ENCODE results near the gene FOLR3.
"Not testable (repeated sequence)": the region's sequence is repeated elsewhere in the genome, so short reads cannot be mapped to it uniquely, and the experiment has no call there.

Gene FOLR3

GRCh38 chr11:72169046-72169555 is 33.6 kb downstream of the FOLR3 start:
- not testable (repeated sequence) for DNase-seq

DNA sequence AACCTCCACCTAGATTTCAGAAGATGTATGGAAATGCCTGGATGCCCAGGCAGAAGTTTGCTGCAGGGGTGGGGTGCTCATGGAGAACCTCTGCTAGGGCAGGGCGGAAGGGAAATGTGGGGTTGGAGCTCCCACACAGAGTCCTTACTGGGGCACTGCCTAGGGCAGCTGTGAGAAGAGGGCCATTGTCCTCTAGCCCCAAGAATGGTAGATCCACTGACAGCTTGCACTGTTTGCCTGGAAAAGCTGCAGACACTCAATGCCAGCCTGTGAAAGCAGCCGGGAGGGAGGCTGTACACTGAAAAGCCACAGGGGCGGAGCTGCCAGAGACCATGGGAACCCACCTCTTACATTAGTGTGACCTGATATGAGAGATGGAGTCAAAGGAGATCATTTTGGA is 34.2 kb downstream of the FOLR3 start:
- DNase-seq = not testable (repeated sequence)

GRCh38 chr11:72172043-72172442 is 36.5 kb downstream of the FOLR3 start:
- not testable (repeated sequence) for DNase-seq

GRCh38 chr11:72173291-72173690 is 37.8 kb downstream of the FOLR3 start:
- DNase-seq = no peak

GRCh38 chr11:72174302-72175070 is 39.0 kb downstream of the FOLR3 start:
- no peak for DNase-seq

DNA sequence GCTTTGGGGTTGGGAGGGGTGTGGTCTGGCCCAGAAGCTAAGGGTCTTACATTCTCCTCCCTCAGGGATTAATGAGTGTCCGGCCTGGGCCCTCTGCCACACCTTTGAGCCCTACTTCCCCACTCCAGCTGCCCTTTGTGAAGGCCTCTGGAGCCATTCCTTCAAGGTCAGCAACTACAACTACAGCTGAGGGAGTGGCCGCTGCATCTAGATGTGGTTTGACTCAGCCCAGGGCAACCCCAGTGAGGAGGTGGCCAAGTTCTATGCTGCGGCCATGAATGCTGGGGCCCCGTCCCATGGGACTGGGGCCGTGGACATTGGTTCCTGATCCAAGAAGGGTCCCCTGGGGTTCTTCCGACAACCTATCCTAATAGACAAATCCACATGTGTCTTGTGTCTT is 42.1 kb downstream of the FOLR3 start:
- no peak for DNase-seq

DNA sequence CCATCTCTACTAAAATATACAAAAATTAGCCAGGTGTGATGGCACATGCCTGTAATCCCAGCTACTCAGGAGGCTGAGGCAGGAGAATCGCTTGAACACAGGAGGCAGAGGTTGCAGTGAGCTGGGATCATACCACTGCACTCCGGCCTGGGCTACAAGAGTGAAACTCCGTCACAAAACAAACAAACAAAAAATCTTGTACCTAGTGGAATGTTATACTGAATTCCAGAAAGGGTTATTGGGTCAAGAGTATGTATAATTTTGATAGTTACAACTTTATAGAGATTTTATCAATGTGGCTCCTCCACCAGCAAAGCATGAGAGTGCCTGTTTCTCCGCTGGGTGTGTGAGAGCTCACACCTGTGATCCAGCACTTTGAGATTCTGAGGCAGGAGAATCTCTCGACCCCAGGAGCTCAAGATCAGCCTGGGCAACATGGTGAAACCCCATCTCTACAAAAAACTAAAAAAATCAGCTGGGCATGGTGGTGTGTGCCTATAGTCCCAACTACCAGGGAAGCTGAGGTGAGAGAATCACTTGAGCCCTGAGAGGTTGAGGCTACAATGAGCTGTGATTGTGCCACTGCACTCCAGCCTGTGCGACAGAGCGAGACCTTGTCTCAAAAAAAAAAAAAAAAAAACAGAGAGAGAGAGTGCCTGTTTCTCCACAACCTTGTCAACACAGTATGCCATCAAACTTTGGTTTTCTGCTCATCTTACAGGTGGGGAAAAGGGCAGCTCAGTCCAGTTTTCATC is 43.7 kb downstream of the FOLR3 start:
- no peak for DNase-seq

DNA sequence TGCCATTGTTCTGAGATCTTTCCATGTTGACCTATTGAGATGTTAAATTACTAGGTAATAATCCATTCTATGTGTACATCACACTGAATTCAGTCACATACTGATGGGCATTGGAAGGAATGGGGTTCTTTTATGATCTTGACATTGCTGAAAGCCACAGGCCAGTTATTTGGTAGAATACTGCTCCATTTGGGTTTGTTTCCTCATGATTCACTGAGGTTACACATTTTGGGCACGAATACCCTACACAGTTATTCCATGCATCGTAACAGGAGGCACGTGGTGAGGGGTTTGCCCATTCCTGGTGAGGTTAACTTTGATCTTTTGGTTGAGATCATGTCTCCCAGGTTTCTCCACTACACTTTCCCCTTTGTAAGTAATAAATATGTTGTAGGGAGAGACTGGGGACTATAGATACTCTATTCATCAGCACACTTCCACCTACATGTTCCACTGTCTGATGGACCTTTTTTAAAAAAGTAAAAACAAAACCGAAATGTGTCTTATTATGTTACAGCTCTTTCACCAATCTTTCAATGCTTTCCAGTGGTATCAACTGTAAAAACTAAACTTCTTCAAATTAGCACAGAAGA is 44.4 kb downstream of the FOLR3 start:
- DNase-seq = no peak

DNA sequence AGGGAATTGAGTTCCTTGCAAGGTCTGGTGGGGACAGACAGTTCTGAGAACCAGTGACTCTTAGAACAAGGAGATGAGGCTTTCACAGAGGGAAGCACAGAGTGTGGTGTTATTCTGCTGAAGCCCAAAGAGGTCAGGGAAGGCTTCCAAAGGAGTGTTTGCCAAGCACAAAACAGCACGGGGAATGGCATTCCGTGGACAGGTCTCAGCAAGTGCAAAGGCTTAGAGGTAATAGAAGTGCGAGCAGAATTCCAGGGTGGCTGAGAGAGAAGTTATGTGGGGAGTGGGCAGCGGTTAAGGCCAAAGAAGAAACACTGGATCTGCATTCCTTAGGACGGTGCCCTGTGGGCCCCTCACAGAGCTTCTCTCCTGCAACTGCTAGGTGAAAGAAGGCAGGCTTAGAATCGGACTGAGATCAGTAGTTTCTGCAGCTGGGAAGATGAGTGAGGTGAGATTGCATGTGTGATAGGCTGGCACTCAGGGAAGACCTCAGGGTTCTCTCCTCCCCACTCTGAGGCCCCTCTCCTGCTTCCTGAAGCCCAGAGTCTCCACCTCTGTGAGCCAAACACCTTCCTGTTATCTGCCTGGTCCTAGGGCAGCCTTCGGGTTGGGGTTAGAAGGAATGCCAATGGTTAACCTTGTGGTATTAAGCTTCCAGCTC is 45.5 kb downstream of the FOLR3 start:
- DNase-seq = not testable (repeated sequence)

DNA sequence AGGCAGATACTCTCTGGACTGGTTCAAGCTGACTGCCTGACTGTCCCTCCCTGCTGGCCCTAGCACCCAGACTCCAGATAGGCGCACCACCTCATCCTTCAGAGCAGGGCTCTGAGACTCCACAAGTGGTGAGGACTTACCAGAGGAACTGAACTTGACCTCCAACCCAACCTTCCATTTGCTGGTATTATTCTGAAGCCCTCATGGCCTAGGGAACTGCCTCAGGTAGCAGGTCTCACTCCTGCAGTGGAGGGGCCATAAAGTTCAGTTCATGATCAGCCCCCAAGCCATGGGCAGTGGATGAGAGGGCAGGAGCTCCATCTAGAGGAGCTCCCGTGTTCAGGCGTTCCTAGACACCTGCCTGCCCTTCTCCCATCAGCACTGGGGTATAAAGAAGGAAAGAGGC is 46.0 kb downstream of the FOLR3 start:
- DNase-seq = not testable (repeated sequence)

DNA sequence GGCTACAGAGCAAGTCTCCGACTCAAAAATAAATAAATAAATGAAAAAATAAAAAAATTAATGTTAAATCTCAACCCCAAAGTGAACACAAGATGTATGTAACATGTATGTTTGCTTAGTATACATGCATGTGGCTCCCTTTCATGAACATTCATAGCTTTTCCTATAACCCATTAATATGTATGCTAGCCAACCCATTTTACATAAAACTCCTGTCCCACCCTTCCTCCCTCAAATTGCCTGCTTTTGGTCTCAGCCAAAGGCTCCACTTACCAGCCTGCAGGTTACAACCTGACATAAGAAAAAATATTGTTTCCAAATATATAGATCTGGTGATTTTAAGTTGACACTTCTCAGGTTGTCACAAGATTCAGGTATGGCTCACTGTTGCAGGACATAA is 52.7 kb downstream of the FOLR3 start:
- no peak for DNase-seq
